ENCODE results near the gene CFI. TPM values are rescaled to one million over a fixed set of nuclear protein-coding genes. Genes with fewer than 3 reads are reported as not detected.

CFI gene
- polyA plus RNA-seq, 3 donors = not detected

GRCh38 chr4:109754093-109754857, 47.5 kb downstream of the CFI start:
- no peaks in the 10 kb centered on the region for H3K36me3 ChIP-seq (replicated peaks in 1 of 2; ENCODE audit: control insufficient read depth in 1 of 2, insufficient read depth in 2 of 2, low read length in 2 of 2)
- no peaks in the 10 kb centered on the region for H3K79me2 ChIP-seq (ENCODE audit: insufficient read depth, low read length)
- no peak overlapping the region for H3K4me3 ChIP-seq (replicated peaks in 1 of 3; ENCODE audit: low read depth in 2 of 3, low read length in 3 of 3)
- H2AFZ ChIP-seq (ENCODE audit: insufficient read depth, low read depth, low read length, poor library complexity, severe bottlenecking) = no peak overlapping the region
- no peak for TF ChIP-seq CTCF (IDR thresholded peaks at IDR 0.05)
- H3K36me3 Mint-ChIP-seq = no peaks in the 10 kb centered on the region
- H3K27me3 Mint-ChIP-seq (ENCODE audit: low read depth in 3 of 3) = no peaks in the 10 kb centered on the region
- no peak overlapping the region for H3K9ac ChIP-seq (ENCODE audit: insufficient read depth, low read length, poor library complexity, severe bottlenecking)
- H3K4me2 ChIP-seq (replicated peaks; ENCODE audit: extremely low read depth, low read length, poor library complexity, severe bottlenecking) = no peak overlapping the region
- H4K20me1 ChIP-seq (ENCODE audit: insufficient read depth, low read length) = no peaks in the 10 kb centered on the region
- 100% methylated on average over 2 of the region's 7 CpGs for WGBS (ENCODE audit: insufficient coverage)
- peaks cover 0 to 4% of the 10 kb centered on the region in 2 donors for H3K4me1 ChIP-seq (ENCODE audit: control insufficient read depth in 1 of 2, insufficient read depth in 2 of 2, low read length in 2 of 2)
- no peak for DNase-seq
- no peaks in the 10 kb centered on the region for H3K9me3 ChIP-seq (replicated peaks in 1 of 2; ENCODE audit: control insufficient read depth in 1 of 2, insufficient read depth in 1 of 2, low read length in 2 of 2)
- H3K4me3 Mint-ChIP-seq = no peak overlapping the region
- peaks cover 9% of the 10 kb centered on the region for H3K4me1 Mint-ChIP-seq
- H3K27ac Mint-ChIP-seq = no peak overlapping the region
- intact Hi-C loops (cut with micrococcal nuclease) = no loop called here
- H3K27me3 ChIP-seq (ENCODE audit: control insufficient read depth in 2 of 2, insufficient read depth in 2 of 2, low read length in 2 of 2) = no peaks in the 10 kb centered on the region
- H3K27ac ChIP-seq (ENCODE audit: low read depth in 1 of 2, low read length in 2 of 2) = no peak overlapping the region
- H3K9me3 Mint-ChIP-seq = peaks cover 0 to 2% (median 0%) of the 10 kb centered on the region in 7 donors

GRCh38 chr4:109752525-109752924, 49.3 kb downstream of the CFI start:
- H3K4me1 ChIP-seq (ENCODE audit: control insufficient read depth in 1 of 2, insufficient read depth in 2 of 2, low read length in 2 of 2) = peaks cover 0 to 4% of the 10 kb centered on the region in 2 donors
- H3K4me1 Mint-ChIP-seq = peaks cover 9% of the 10 kb centered on the region
- no peak overlapping the region for H2AFZ ChIP-seq (ENCODE audit: insufficient read depth, low read depth, low read length, poor library complexity, severe bottlenecking)
- H3K27ac ChIP-seq (ENCODE audit: low read depth in 1 of 2, low read length in 2 of 2) = no peak overlapping the region
- no peak overlapping the region for H3K4me3 ChIP-seq (replicated peaks in 1 of 3; ENCODE audit: low read depth in 2 of 3, low read length in 3 of 3)
- intact Hi-C loops (cut with micrococcal nuclease) = no loop called here
- no peak overlapping the region for H3K4me2 ChIP-seq (replicated peaks; ENCODE audit: extremely low read depth, low read length, poor library complexity, severe bottlenecking)
- H3K27me3 Mint-ChIP-seq (ENCODE audit: low read depth in 3 of 3) = no peaks in the 10 kb centered on the region
- no peak overlapping the region for H3K9ac ChIP-seq (ENCODE audit: insufficient read depth, low read length, poor library complexity, severe bottlenecking)
- H3K36me3 ChIP-seq (replicated peaks in 1 of 2; ENCODE audit: control insufficient read depth in 1 of 2, insufficient read depth in 2 of 2, low read length in 2 of 2) = no peaks in the 10 kb centered on the region
- no peaks in the 10 kb centered on the region for H3K27me3 ChIP-seq (ENCODE audit: control insufficient read depth in 2 of 2, insufficient read depth in 2 of 2, low read length in 2 of 2)
- H3K4me3 Mint-ChIP-seq = no peak overlapping the region
- no peak for TF ChIP-seq CTCF (IDR thresholded peaks at IDR 0.05)
- DNase-seq = no peak
- no peak overlapping the region for H3K27ac Mint-ChIP-seq
- H3K79me2 ChIP-seq (ENCODE audit: insufficient read depth, low read length) = no peaks in the 10 kb centered on the region
- no peaks in the 10 kb centered on the region for H3K9me3 ChIP-seq (replicated peaks in 1 of 2; ENCODE audit: control insufficient read depth in 1 of 2, insufficient read depth in 1 of 2, low read length in 2 of 2)
- peaks cover 0 to 2% (median 0%) of the 10 kb centered on the region in 7 donors for H3K9me3 Mint-ChIP-seq
- H3K36me3 Mint-ChIP-seq = no peaks in the 10 kb centered on the region
- WGBS (ENCODE audit: insufficient coverage) = no CpG with 5 or more reads among the region's 1 CpG
- no peaks in the 10 kb centered on the region for H4K20me1 ChIP-seq (ENCODE audit: insufficient read depth, low read length)

Data from CD14-positive monocyte (primary cell).